Osteoblast (primary cell): Measurements from ENCODE around the gene PRKCE. TPM values are rescaled to one million over a fixed set of nuclear protein-coding genes. Genes with fewer than 3 reads are reported as not detected.

Experiments
- DNase-seq: peaks from one replicate; pipeline ENCODE4 v3.0.0; 2011; ENCODE audit warnings: low spot score, mixed read lengths; ENCODE audit not compliant: insufficient read length; ENCODE audit errors: missing footprints
- H2AFZ ChIP-seq: 2 replicates; pipeline ENCODE4 v1.6.0; 2011; ENCODE audit warnings: mild to moderate bottlenecking, low read length
- H3K27ac ChIP-seq: 2 replicates; pipeline ENCODE4 v1.5.1; 2011; ENCODE audit warnings: mild to moderate bottlenecking, low read depth, low read length, moderate library complexity
- H3K27me3 ChIP-seq: 2 replicates; pipeline ENCODE4 v1.6.0; 2012; ENCODE audit warnings: mild to moderate bottlenecking, control low read depth, inconsistent platforms, low read length, moderate library complexity; ENCODE audit not compliant: insufficient read depth
- H3K36me3 ChIP-seq: 2 replicates; pipeline ENCODE4 v1.5.1; 2011; ENCODE audit warnings: mild to moderate bottlenecking, low read length, control low read depth, moderate library complexity; ENCODE audit not compliant: insufficient read depth
- H3K4me1 ChIP-seq: 2 replicates; pipeline ENCODE4 v1.5.1; 2011; ENCODE audit warnings: mild to moderate bottlenecking, low read length, control low read depth, moderate library complexity; ENCODE audit not compliant: insufficient read depth
- H3K4me2 ChIP-seq: 2 replicates; pipeline ENCODE4 v1.6.0; 2011; ENCODE audit warnings: mild to moderate bottlenecking, low read length; ENCODE audit not compliant: insufficient read depth
- H3K4me3 ChIP-seq: fragments of 200-600 bp; sonication (generic); 3 replicates; pipeline ENCODE4 v1.5.1; 2012; ENCODE audit warnings: mild to moderate bottlenecking, low read length, inconsistent platforms; ENCODE audit not compliant: insufficient read depth
- H3K79me2 ChIP-seq: 2 replicates; pipeline ENCODE4 v1.6.0; 2012; ENCODE audit warnings: mild to moderate bottlenecking, low read length, control low read depth, inconsistent platforms; ENCODE audit not compliant: insufficient read depth
- H3K9me3 ChIP-seq: 2 replicates; pipeline ENCODE4 v1.5.1; 2011; ENCODE audit warnings: low read depth, low read length, control low read depth
- H4K20me1 ChIP-seq: 2 replicates; pipeline ENCODE4 v1.6.0; 2012; ENCODE audit warnings: mild to moderate bottlenecking, low read length, control low read depth; ENCODE audit not compliant: insufficient read depth
- CTCF ChIP-seq: IDR thresholded peaks from 2 replicates; pipeline ENCODE4 v1.5.1; 2011; ENCODE audit warnings: mild to moderate bottlenecking, low read depth, low read length, moderate library complexity; ENCODE audit errors: extremely low read depth
- total RNA-seq: library from RNA; depleted of rRNA; stranded (reverse); fragments of >200 nt; gene quantifications from 2 replicates; pipeline ENCODE4 v1.2.3, GENCODE V29; 2012

Gene PRKCE
- total RNA-seq, 1 donor, result 22.1 TPM

GRCh38 chr2:45721150-45721549, 69.7 kb downstream of the PRKCE start:
- H3K27ac ChIP-seq, result no peak overlapping the region
- no peak for TF ChIP-seq CTCF
- DNase-seq, result peak; percentile 17
- H3K9me3 ChIP-seq, result no peaks in the 10 kb centered on the region
- H3K4me1 ChIP-seq, result peaks cover 5% of the 10 kb centered on the region
- no peak overlapping the region for H3K4me3 ChIP-seq
- no peaks in the 10 kb centered on the region for H3K36me3 ChIP-seq
- peaks cover 5% of the 10 kb centered on the region for H4K20me1 ChIP-seq
- H2AFZ ChIP-seq, result no peak overlapping the region
- no peaks in the 10 kb centered on the region for H3K79me2 ChIP-seq
- no peaks in the 10 kb centered on the region for H3K27me3 ChIP-seq
- H3K4me2 ChIP-seq, result no peak overlapping the region

GRCh38 chr2:45722477-45722876, 71.0 kb downstream of the PRKCE start:
- Histone ChIP-seq H3K36me3 (no peaks in the 10 kb centered on the region), H2AFZ (no peak overlapping the region), H3K27me3 (no peaks in the 10 kb centered on the region), H3K27ac (no peak overlapping the region), H3K79me2 (no peaks in the 10 kb centered on the region), H3K4me1 (peaks cover 5% of the 10 kb centered on the region), H3K4me2 (no peak overlapping the region), H3K9me3 (no peaks in the 10 kb centered on the region), H4K20me1 (peaks cover 2% of the 10 kb centered on the region), H3K4me3 (no peak overlapping the region)
- no peak for DNase-seq
- no peak for TF ChIP-seq CTCF

GRCh38 chr2:45723857-45724256, 72.4 kb downstream of the PRKCE start:
- DNase-seq, result peak; percentile 6
- Histone ChIP-seq H3K4me1 (peaks cover 5% of the 10 kb centered on the region), H3K4me3 (no peak overlapping the region), H3K4me2 (no peak overlapping the region), H3K36me3 (no peaks in the 10 kb centered on the region), H3K9me3 (no peaks in the 10 kb centered on the region), H2AFZ (no peak overlapping the region), H3K79me2 (no peaks in the 10 kb centered on the region), H3K27me3 (no peaks in the 10 kb centered on the region), H4K20me1 (no peaks in the 10 kb centered on the region), H3K27ac (no peak overlapping the region)
- no peak for TF ChIP-seq CTCF

- H3K36me3 ChIP-seq, result no peaks in the 10 kb centered on the region
- no peak for DNase-seq
- no peak overlapping the region for H2AFZ ChIP-seq
- no peak overlapping the region for H3K27ac ChIP-seq
- H3K79me2 ChIP-seq, result no peaks in the 10 kb centered on the region
- no peak overlapping the region for H3K4me3 ChIP-seq
- H3K4me1 ChIP-seq, result peaks cover 5% of the 10 kb centered on the region
- no peak for TF ChIP-seq CTCF
- H4K20me1 ChIP-seq, result peaks cover 4% of the 10 kb centered on the region
- H3K27me3 ChIP-seq, result no peaks in the 10 kb centered on the region
- H3K9me3 ChIP-seq, result no peaks in the 10 kb centered on the region
- no peak overlapping the region for H3K4me2 ChIP-seq
These were observed 72.9 kb downstream of the PRKCE start for GRCh38 chr2:45724335-45724734.
